ENCODE results near the gene ZNF324B.

ZNF324B gene

DNA sequence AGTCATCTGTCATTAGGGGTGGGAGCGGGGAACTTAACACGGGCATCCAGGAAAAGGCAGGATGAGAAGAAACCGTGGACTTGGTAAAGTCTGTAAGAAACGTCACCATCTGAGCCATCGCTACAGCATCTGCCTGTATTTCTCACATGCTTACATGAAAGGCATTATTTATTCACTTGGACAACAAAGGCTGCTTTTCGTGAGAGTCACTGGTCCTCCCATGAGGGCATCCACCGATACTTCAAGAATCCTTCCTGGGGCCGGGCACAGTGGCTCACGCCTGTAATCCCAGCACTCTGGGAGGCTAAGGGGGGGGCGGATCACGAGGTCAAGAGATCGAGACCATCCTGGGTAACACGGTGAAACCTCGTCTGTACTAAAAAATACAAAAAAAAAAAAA is 40.8 kb downstream of the ZNF324B start:
- no peak for DNase-seq
- no peak for TF ChIP-seq CTCF (IDR thresholded peaks at IDR 0.05; ENCODE audit: low read depth, low read length)
- Histone ChIP-seq H3K27ac (no peak overlapping the region), H3K9me3 (ENCODE audit: severe bottlenecking) (no peaks in the 10 kb centered on the region), H3K36me3 (no peaks in the 10 kb centered on the region), H3K27me3 (ENCODE audit: insufficient read depth, low read depth, severe bottlenecking) (no peaks in the 10 kb centered on the region), H3K4me3 (ENCODE audit: low read depth, low read length) (no peak overlapping the region)

- no peak for DNase-seq
- Histone ChIP-seq H3K9me3 (ENCODE audit: severe bottlenecking) (no peaks in the 10 kb centered on the region), H3K4me3 (ENCODE audit: low read depth, low read length) (no peak overlapping the region), H3K27me3 (ENCODE audit: insufficient read depth, low read depth, severe bottlenecking) (no peaks in the 10 kb centered on the region), H3K36me3 (no peaks in the 10 kb centered on the region), H3K27ac (no peak overlapping the region)
- TF ChIP-seq CTCF (IDR thresholded peaks at IDR 0.05; ENCODE audit: low read depth, low read length): no peak
Observed at GRCh38 chr19:58497634-58498170, 46.3 kb downstream of the ZNF324B start.

- H3K27ac ChIP-seq: no peak overlapping the region
- H3K27me3 ChIP-seq (ENCODE audit: insufficient read depth, low read depth, severe bottlenecking): no peaks in the 10 kb centered on the region
Observed at GRCh38 chr19:58498316-58499020, 47.0 kb downstream of the ZNF324B start.

DNA sequence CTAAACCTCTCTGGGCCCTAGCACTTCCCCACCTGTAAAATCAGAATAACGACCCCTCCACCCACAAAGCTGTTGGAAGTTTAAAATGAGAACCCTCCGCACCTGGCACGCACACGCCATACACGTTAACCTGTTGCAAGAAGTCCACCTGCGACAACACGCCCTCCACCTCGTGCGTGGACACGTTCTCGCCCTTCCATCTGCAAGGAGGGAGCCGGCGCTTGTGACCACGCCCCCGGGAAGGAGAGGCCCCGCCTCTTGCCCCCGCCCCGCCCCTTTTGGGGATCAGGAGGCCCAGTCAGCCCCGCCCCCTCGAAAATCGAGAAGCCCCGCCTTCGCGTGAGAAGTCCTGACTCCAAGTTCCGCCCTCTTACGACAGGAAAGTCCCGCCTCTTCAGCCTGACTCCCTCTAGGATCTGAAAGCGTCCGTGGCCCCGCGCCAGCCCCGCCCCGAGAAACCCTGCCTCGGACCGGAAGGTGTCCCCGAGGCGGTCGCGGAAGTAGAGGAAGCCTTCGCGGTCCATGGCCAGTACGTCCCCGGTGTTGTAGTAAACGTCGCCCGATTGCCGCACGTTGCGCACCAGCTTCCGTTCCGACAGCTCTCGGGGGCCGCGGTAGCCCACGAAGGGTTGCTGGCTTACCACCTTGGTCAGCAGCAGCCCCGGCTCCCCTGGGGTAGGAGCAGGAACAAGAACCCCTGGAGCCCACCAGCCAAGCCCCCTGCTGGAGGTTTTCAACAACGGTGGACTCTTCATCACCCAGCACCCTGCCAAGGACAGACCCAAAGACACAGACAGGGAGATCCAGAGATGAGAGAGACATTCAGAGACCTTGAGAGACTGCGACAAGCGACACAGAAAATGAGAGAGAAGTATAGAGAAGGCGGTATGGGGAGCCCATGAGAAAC is 47.9 kb downstream of the ZNF324B start:
- no peaks in the 10 kb centered on the region for H3K27me3 ChIP-seq (ENCODE audit: insufficient read depth, low read depth, severe bottlenecking)
- DNase-seq: peak; percentile 99
- H3K36me3 ChIP-seq: no peaks in the 10 kb centered on the region
- H3K27ac ChIP-seq: peak overlapping the region; percentile 79
- 0 out of 2 replicates have a peak, but pooled peaks have one; percentile 14 for TF ChIP-seq CTCF (IDR thresholded peaks at IDR 0.05; ENCODE audit: low read depth, low read length)
- H3K4me3 ChIP-seq (ENCODE audit: low read depth, low read length): peak overlapping the region; percentile 81
- H3K9me3 ChIP-seq (ENCODE audit: severe bottlenecking): no peaks in the 10 kb centered on the region

More at GRCh38 chr19:58498316-58499020, 47.0 kb downstream of the ZNF324B start:
- no peak for DNase-seq
- TF ChIP-seq CTCF (IDR thresholded peaks at IDR 0.05; ENCODE audit: low read depth, low read length): no peak
- no peaks in the 10 kb centered on the region for H3K36me3 ChIP-seq
- no peaks in the 10 kb centered on the region for H3K9me3 ChIP-seq (ENCODE audit: severe bottlenecking)
- H3K4me3 ChIP-seq (ENCODE audit: low read depth, low read length): peak overlapping the region; percentile 19

GRCh38 chr19:58500242-58500641 is 48.8 kb downstream of the ZNF324B start:
- Histone ChIP-seq H3K4me3 (ENCODE audit: low read depth, low read length) (no peak overlapping the region), H3K9me3 (ENCODE audit: severe bottlenecking) (no peaks in the 10 kb centered on the region), H3K27ac (no peak overlapping the region), H3K36me3 (no peaks in the 10 kb centered on the region), H3K27me3 (ENCODE audit: insufficient read depth, low read depth, severe bottlenecking) (no peaks in the 10 kb centered on the region)
- TF ChIP-seq CTCF (IDR thresholded peaks at IDR 0.05; ENCODE audit: low read depth, low read length): no peak
- no peak for DNase-seq
